K562 (cell line): ENCODE measurements around the gene MYMX. TPM values are rescaled to one million over a fixed set of nuclear protein-coding genes. Genes with fewer than 3 reads are reported as not detected.
A peak's percentile ranks its signal among the peaks of the same experiment; 100 is the strongest.

Source experiments
- ATF1 ChIP-seq, 2 experiments: fragments of 450-650 bp in 1 of 2; IDR thresholded peaks; 2 replicates each; pipeline ENCODE4 v1.6.1; 2016; ENCODE audit warnings: missing compliant biosample characterization in 1 of 2, missing genetic modification characterization in 1 of 2
- BCLAF1 ChIP-seq, 2 experiments: fragments of 450-650 bp in 1 of 2; IDR thresholded peaks; 2 replicates each; pipeline ENCODE4 v1.6.1; 2011 to 2017; ENCODE audit warnings: low read depth in 2 of 2, antibody characterized with exemption in 1 of 2, borderline replicate concordance in 1 of 2, low read length in 1 of 2, mild to moderate bottlenecking in 1 of 2, mixed read lengths in 1 of 2; ENCODE audit not compliant: control insufficient read depth in 1 of 2
- EP300 ChIP-seq: IDR thresholded peaks from 2 replicates; pipeline ENCODE4 v1.6.1; 2012; ENCODE audit warnings: low read length, improper control_type of control experiment
- FOXA3 ChIP-seq, 2 experiments: fragments of 450-650 bp in 1 of 2; sonication (generic) in 1 of 2; formaldehyde crosslinking; IDR thresholded peaks in 1 of 2; conservative IDR thresholded peaks in 1 of 2; 2 replicates each; pipeline versions ENCODE4 v1.4.0 to v1.8.0; 2020 to 2022; ENCODE audit warnings: mild to moderate bottlenecking in 2 of 2, missing genetic modification reagents in 1 of 2
- FOXO4 ChIP-seq: fragments of 450-650 bp; formaldehyde crosslinking; IDR thresholded peaks from 2 replicates; pipeline ENCODE4 v1.4.0; 2020; ENCODE audit warnings: mild to moderate bottlenecking, moderate library complexity
- NFE2L1 ChIP-seq: fragments of 450-650 bp; IDR thresholded peaks from 2 replicates; pipeline ENCODE4 v1.6.1; 2016; ENCODE audit warnings: missing genetic modification characterization, low read depth, mild to moderate bottlenecking, missing compliant biosample characterization, moderate library complexity, borderline replicate concordance
- RBM34 ChIP-seq: fragments of 200-400 bp; formaldehyde crosslinking; IDR thresholded peaks from 2 replicates; pipeline ENCODE4 v1.6.1; 2018; ENCODE audit warnings: low read length, borderline replicate concordance; ENCODE audit not compliant: insufficient read depth
- ZBTB1 ChIP-seq: sonication (generic); formaldehyde crosslinking; IDR thresholded peaks from 2 replicates; pipeline ENCODE4 v1.8.1; 2023; ENCODE audit warnings: missing genetic modification reagents, low read depth, mild to moderate bottlenecking, borderline replicate concordance
- ZFP30 ChIP-seq: fragments of 250-450 bp; sonication (Bioruptor Pico); IDR thresholded peaks from 2 replicates; pipeline ENCODE4 v1.8.0; 2022; ENCODE audit warnings: moderate library complexity, mild to moderate bottlenecking, inconsistent platforms, borderline replicate concordance
- ZNF24 ChIP-seq: fragments of 450-650 bp; IDR thresholded peaks from 2 replicates; pipeline ENCODE4 v1.6.1; 2016
- ZNF717 ChIP-seq: fragments of 250-450 bp; sonication (Bioruptor Pico); IDR thresholded peaks from 2 replicates; pipeline ENCODE4 v1.5.0; 2021
- ZNF785 ChIP-seq: fragments of 250-450 bp; sonication (Bioruptor Pico); IDR thresholded peaks from 2 replicates; pipeline ENCODE4 v1.4.0; 2020; ENCODE audit warnings: mild to moderate bottlenecking
- polyA plus RNA-seq, 8 experiments: library from polyadenylated mRNA; depleted of rRNA in 4 of 8; stranded (reverse) in 5 of 8; unstranded in 3 of 8; fragments of >200 nt; fragmentation: Nextera tagmentation in 2 of 8; fragmentation: Illumina TruSeq in 1 of 8; extraction: Ambion mirVana in 2 of 8; extraction: Trizol in 1 of 8; gene quantifications; 2 replicates each; pipeline versions ENCODE4 v1.2.1 to v1.2.3, GENCODE V29; 2011 to 2014; ENCODE audit warnings: inconsistent platforms in 1 of 8, missing spikeins in 1 of 8
- total RNA-seq, 7 experiments: library from RNA; depleted of rRNA in 6 of 7; stranded (reverse); fragments of >200 nt in 6 of 7; fragmentation: Illumina TruSeq in 2 of 7; extraction: Trizol in 2 of 7; gene quantifications; 2 replicates each; pipeline versions ENCODE4 v1.2.1 to v1.2.3, GENCODE V29; 2011 to 2021; ENCODE audit warnings: low replicate concordance in 1 of 7
- TF ChIP-seq, protein P1 (sequence below): fragments of 450-650 bp; formaldehyde crosslinking; IDR thresholded peaks from 2 replicates; pipeline ENCODE4 v1.4.0; 2020; ENCODE audit warnings: mild to moderate bottlenecking, moderate library complexity
- TF ChIP-seq, protein P2 (sequence below), 2 experiments: fragments of 450-650 bp; IDR thresholded peaks; 2 replicates each; pipeline ENCODE4 v1.6.1; 2016
- TF ChIP-seq, protein P3 (sequence below): fragments of 450-650 bp; IDR thresholded peaks from 2 replicates; pipeline ENCODE4 v1.7.0; 2016; ENCODE audit warnings: borderline replicate concordance

Gene MYMX
- total and polyA plus RNA-seq, 9 of the 15 experiments (the other 6 are each of a cell fraction or from before 2014, with no cell fraction given), result 0.12 TPM; not detected in 8

DNA sequence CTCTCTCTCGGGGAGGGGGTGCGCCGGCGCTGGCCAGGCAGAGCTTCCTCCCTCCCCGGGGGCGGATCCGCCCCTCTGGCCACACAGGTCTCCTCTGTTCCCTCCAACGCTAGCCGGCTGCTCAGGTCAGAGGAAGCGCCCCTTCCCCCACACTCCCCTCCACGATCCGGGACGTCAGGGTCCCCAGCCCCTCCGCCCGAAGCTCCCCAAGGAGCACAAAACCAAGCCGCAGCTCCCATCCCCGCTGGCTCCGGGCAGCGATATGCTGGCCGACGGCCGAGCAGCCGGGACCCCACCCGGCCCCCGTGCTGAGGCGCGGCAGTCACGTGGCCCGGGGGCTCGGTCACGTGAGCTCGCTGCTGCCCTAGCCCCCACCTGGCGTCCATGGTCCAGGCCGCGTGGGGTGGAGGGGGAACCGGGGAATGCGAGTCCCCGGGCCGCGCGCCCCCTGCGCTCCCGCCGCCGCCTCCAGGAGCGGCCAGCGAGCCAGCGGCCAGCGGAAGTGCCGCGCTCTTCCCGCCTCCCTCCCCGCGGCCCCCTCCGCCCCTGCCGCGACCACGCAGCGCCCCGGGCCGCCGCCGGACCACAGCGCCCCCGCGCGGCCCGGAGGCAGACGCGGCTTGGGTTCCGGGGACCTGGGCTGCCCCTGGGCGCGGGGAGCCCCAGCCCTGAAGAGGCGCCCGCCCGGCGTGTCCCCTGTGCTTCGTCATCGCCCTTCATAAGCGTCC is 40.5 kb downstream of the MYMX start, which contains the start of gene SLC35B2 (continued):
- TF ChIP-seq ZNF785 (CRISPR knock-in tag) (no peak), ZFP30 (no peak), EP300 (peak; percentile 33), ZNF717 (CRISPR knock-in tag) (no peak), FOXA3 (CRISPR knock-in tag; conservative IDR thresholded peaks at IDR 0.05 in 1 of 2, IDR thresholded peaks at IDR 0.05 in 1 of 2) (0 out of 4 replicates have a peak, but pooled peaks of 1 of the 2 experiments have one; percentile 47), NFE2L1 (tag) (no peak), FOXO4 (CRISPR knock-in tag) (no peak), ATF1 (CRISPR knock-in tag; IDR thresholded peaks at IDR 0.05) (peak; percentile 2; the same call in 1 of the 2 replicates), ATF1 (tag; IDR thresholded peaks at IDR 0.05) (peak; percentile 62), ZBTB1 (CRISPR knock-in tag) (peak; percentile 88; the same call in 1 of the 2 replicates), ZNF24 (peak; percentile 57; the same call in 1 of the 2 replicates), BCLAF1 (IDR thresholded peaks at IDR 0.05; ENCODE audit: borderline replicate concordance in 1 of 2, control insufficient read depth in 1 of 2, low read depth in 2 of 2, low read length in 1 of 2) (no peak; a peak in 1 of 4 replicates), RBM34 (no peak)
- TF ChIP-seq, protein P1, sequence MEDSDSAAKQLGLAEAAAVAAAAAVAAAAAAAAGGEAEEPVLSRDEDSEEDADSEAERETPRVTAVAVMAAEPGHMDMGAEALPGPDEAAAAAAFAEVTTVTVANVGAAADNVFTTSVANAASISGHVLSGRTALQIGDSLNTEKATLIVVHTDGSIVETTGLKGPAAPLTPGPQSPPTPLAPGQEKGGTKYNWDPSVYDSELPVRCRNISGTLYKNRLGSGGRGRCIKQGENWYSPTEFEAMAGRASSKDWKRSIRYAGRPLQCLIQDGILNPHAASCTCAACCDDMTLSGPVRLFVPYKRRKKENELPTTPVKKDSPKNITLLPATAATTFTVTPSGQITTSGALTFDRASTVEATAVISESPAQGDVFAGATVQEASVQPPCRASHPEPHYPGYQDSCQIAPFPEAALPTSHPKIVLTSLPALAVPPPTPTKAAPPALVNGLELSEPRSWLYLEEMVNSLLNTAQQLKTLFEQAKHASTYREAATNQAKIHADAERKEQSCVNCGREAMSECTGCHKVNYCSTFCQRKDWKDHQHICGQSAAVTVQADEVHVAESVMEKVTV (CRISPR knock-in tag), result no peak
- TF ChIP-seq, protein P2, sequence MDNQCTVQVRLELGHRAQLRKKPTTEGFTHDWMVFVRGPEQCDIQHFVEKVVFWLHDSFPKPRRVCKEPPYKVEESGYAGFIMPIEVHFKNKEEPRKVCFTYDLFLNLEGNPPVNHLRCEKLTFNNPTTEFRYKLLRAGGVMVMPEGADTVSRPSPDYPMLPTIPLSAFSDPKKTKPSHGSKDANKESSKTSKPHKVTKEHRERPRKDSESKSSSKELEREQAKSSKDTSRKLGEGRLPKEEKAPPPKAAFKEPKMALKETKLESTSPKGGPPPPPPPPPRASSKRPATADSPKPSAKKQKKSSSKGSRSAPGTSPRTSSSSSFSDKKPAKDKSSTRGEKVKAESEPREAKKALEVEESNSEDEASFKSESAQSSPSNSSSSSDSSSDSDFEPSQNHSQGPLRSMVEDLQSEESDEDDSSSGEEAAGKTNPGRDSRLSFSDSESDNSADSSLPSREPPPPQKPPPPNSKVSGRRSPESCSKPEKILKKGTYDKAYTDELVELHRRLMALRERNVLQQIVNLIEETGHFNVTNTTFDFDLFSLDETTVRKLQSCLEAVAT (IDR thresholded peaks at IDR 0.05), result 0 out of 4 replicates have a peak, but pooled peaks of 1 of the 2 experiments have one; percentile 34
- TF ChIP-seq, protein P3, sequence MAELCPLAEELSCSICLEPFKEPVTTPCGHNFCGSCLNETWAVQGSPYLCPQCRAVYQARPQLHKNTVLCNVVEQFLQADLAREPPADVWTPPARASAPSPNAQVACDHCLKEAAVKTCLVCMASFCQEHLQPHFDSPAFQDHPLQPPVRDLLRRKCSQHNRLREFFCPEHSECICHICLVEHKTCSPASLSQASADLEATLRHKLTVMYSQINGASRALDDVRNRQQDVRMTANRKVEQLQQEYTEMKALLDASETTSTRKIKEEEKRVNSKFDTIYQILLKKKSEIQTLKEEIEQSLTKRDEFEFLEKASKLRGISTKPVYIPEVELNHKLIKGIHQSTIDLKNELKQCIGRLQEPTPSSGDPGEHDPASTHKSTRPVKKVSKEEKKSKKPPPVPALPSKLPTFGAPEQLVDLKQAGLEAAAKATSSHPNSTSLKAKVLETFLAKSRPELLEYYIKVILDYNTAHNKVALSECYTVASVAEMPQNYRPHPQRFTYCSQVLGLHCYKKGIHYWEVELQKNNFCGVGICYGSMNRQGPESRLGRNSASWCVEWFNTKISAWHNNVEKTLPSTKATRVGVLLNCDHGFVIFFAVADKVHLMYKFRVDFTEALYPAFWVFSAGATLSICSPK, result no peak
